Right lobe of liver (tissue), 6 donors: ENCODE results near the gene ATG2A. TPM values are rescaled to one million over a fixed set of nuclear protein-coding genes. Genes with fewer than 3 reads are reported as not detected.
A peak's percentile ranks its signal among the peaks of the same experiment; 100 is the strongest.

Experiments
- ATAC-seq, 4 donors: fragments of 200-7000 bp; cut with Tn5 transposase; one replicate each; pipeline ENCODE4 v1.9.1; 2020; ENCODE audit warnings: mild to moderate bottlenecking in 4 of 4, moderate library complexity in 4 of 4
- DNase-seq, 3 donors: peaks; one replicate each; pipeline ENCODE4 v3.0.0-alpha.2; 2020
- H3K27ac ChIP-seq, 3 donors: fragments of 200-600 bp; one replicate each; pipeline ENCODE4 v1.8.0; 2022
- H3K27me3 ChIP-seq, 2 donors: fragments of 200-600 bp; one replicate each; pipeline ENCODE4 v1.8.0; 2022
- H3K36me3 ChIP-seq, 4 donors: fragments of 200-600 bp; sonication (generic) in 1 of 4; one replicate each; pipeline versions ENCODE4 v1.5.1 to v1.8.0; 2017 to 2022; ENCODE audit warnings: control low read depth in 1 of 4
- H3K4me1 ChIP-seq, 4 donors: fragments of 200-600 bp; sonication (generic) in 1 of 4; one replicate each; pipeline versions ENCODE4 v1.5.1 to v1.8.0; 2017 to 2022; ENCODE audit warnings: control low read depth in 1 of 4
- H3K4me3 ChIP-seq, 3 donors: fragments of 200-600 bp; one replicate each; pipeline ENCODE4 v1.8.0; 2022
- H3K9me3 ChIP-seq, 4 donors: fragments of 200-600 bp; sonication (generic) in 1 of 4; one replicate each; pipeline versions ENCODE4 v1.5.1 to v1.8.0; 2017 to 2022; ENCODE audit warnings: control low read depth in 1 of 4
- POLR2A ChIP-seq: fragments of 450-650 bp; IDR thresholded peaks from one replicate; pipeline ENCODE4 v1.6.1; 2017; ENCODE audit warnings: antibody characterized with exemption, mild to moderate bottlenecking
- WGBS: methylation state at CpG from one replicate; pipeline ENCODE4 v1.1.6; 2018; ENCODE audit warnings: low coverage, low lambda C conversion rate; ENCODE audit not compliant: insufficient coverage; ENCODE audit errors: missing lambda C conversion rate; 5-methylcytosine and 5-hydroxymethylcytosine counted together
- intact Hi-C, 2 donors: fragments of 100-400 bp; cut with DNase I; formaldehyde crosslinking; loops; one replicate each; pipeline versions ENCODE4 v1.11.2 to v1.14.1; 2022
- total RNA-seq, 6 experiments: library from RNA; depleted of rRNA in 2 of 6; stranded (reverse); fragments of >200 nt in 2 of 6; fragmentation: NEBNext Ultra II Directional in 3 of 6; extraction: Animal tissue kit (Norgen Biotek cat#: 25700) in 3 of 6; gene quantifications; one replicate each; pipeline versions ENCODE4 v1.1.0 to v1.2.4, GENCODE V29; 2016 to 2023
- TF ChIP-seq, protein P1 (sequence below), 4 donors: fragments of 200-600 bp in 3 of 4; fragments of 450-650 bp in 1 of 4; IDR thresholded peaks; one replicate each; pipeline versions ENCODE4 v1.5.1 to v1.8.0; 2016 to 2022; ENCODE audit warnings: antibody characterized with exemption in 4 of 4, mild to moderate bottlenecking in 2 of 4
- donor health status: DM: no; HTN: yes; CAD: no.
- donor health status: DM: no; HTN: no; CAD: no.
- donor health status: DM: no; HTN: no; CAD: no.
- donor health status: DM: no; HTN: yes; CAD: no.
- donor health status: DM: no; HTN: yes; CAD: no.

Gene ATG2A
- total RNA-seq, 6 experiments from 2014 or later = 26.4 to 42.9 (median 32.2) TPM

DNA sequence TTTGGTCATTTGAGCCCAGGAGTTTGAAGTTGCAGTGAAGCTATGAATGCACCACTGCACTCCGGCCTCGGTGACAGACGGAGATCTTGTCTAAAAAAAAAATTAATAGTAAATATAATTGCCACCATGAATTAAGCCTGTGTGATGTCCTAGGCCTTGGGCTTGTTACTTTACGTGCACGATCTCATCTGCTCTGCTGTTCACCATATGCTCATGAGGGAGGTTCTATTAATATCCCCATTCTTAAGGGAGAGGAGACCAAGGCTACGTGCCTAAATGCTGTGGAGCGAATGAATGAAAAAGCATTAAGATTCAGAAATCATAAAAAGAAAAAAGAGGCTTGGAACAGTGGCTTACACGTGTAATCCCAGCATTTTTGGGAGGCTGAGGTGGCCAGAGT lies 2.6 kb upstream of the ATG2A start:
- ATAC-seq = no peak
- Histone ChIP-seq H3K36me3 (no peaks in the 10 kb centered on the region), H3K4me3 (no peak overlapping the region), H3K9me3 (no peaks in the 10 kb centered on the region), H3K4me1 (peaks cover 0 to 18% (median 4%) of the 10 kb centered on the region in 4 donors), H3K27me3 (no peaks in the 10 kb centered on the region), H3K27ac (no peak overlapping the region)
- WGBS = 80% methylated on average over 8 of the region's 8 CpGs
- intact Hi-C loops = loop anchor here in 1 of 2 donors (10.0 kb wide), 1 partner anchor 65 kb away; no protein-coding TSS in a partner anchor
- no peak for DNase-seq
- TF ChIP-seq, protein P1, sequence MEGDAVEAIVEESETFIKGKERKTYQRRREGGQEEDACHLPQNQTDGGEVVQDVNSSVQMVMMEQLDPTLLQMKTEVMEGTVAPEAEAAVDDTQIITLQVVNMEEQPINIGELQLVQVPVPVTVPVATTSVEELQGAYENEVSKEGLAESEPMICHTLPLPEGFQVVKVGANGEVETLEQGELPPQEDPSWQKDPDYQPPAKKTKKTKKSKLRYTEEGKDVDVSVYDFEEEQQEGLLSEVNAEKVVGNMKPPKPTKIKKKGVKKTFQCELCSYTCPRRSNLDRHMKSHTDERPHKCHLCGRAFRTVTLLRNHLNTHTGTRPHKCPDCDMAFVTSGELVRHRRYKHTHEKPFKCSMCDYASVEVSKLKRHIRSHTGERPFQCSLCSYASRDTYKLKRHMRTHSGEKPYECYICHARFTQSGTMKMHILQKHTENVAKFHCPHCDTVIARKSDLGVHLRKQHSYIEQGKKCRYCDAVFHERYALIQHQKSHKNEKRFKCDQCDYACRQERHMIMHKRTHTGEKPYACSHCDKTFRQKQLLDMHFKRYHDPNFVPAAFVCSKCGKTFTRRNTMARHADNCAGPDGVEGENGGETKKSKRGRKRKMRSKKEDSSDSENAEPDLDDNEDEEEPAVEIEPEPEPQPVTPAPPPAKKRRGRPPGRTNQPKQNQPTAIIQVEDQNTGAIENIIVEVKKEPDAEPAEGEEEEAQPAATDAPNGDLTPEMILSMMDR (IDR thresholded peaks at IDR 0.05) = no peak

DNA sequence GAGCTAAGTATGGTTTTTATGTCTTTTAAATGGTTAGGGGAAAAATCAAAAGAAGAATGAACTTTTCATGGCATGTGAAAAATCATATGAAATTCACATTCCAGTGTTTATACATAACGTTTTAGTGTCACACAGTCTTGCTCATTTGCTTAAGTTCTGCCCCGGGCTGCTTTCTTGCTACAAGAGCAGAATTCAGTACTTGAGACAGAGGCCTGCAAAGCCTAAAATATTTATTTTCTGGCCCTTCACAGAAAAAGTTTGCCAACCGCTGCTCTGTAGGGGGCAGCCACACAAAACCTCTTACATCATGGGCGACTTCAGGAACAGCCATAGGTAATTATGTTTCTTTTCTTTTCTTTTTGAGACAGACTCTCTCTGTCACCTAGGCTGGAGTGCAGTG lies 1.0 kb upstream of the ATG2A start:
- peak overlapping the region; percentile 32 to 91 (median 48) for H3K4me3 ChIP-seq
- ATAC-seq (no peak), DNase-seq (no peak)
- H3K4me1 ChIP-seq = peaks cover 0 to 14% (median 4%) of the 10 kb centered on the region in 4 donors
- H3K36me3 ChIP-seq = peaks cover 0 to 14% (median 4%) of the 10 kb centered on the region in 4 donors
- no peaks in the 10 kb centered on the region for H3K9me3 ChIP-seq
- H3K27ac ChIP-seq = peak overlapping the region in 2 of 3 donors; percentile 52 to 57
- TF ChIP-seq, protein P1 (IDR thresholded peaks at IDR 0.05) = peak in 3 of 4 donors; percentile 19 to 31 (median 24)
- TF ChIP-seq POLR2A = no peak
- intact Hi-C loops = no loop called here
- no peaks in the 10 kb centered on the region for H3K27me3 ChIP-seq
- WGBS = 12% methylated on average over 4 of the region's 4 CpGs

DNA sequence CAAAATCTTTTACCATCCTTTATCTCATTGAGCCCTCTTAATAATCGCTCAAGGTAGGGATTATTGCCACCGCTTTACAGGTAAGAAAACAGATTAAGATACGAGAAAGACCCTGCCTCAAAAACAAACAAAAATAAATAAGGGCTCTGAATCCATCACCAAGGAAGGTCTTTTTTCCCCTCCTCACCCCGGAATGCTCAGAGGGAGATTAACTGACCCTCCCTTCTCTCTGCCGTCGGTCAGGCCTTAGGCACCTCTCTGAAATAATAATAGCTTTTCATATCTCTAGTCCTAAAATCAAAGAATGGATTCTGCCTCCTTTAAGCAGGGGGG lies 620 bp upstream of the ATG2A start:
- Histone ChIP-seq H3K27me3 (no peaks in the 10 kb centered on the region), H3K4me1 (peaks cover 0 to 14% (median 4%) of the 10 kb centered on the region in 4 donors), H3K9me3 (no peaks in the 10 kb centered on the region), H3K27ac (peak overlapping the region in 2 of 3 donors; percentile 52 to 57), H3K36me3 (peaks cover 0 to 18% (median 5%) of the 10 kb centered on the region in 4 donors), H3K4me3 (peak overlapping the region; percentile 32 to 91 (median 48))
- intact Hi-C loops = no loop called here
- TF ChIP-seq, protein P1 (IDR thresholded peaks at IDR 0.05) = no peak
- TF ChIP-seq POLR2A = no peak
- ATAC-seq = no peak
- DNase-seq = no peak
- 2% methylated on average over 6 of the region's 6 CpGs for WGBS

DNA sequence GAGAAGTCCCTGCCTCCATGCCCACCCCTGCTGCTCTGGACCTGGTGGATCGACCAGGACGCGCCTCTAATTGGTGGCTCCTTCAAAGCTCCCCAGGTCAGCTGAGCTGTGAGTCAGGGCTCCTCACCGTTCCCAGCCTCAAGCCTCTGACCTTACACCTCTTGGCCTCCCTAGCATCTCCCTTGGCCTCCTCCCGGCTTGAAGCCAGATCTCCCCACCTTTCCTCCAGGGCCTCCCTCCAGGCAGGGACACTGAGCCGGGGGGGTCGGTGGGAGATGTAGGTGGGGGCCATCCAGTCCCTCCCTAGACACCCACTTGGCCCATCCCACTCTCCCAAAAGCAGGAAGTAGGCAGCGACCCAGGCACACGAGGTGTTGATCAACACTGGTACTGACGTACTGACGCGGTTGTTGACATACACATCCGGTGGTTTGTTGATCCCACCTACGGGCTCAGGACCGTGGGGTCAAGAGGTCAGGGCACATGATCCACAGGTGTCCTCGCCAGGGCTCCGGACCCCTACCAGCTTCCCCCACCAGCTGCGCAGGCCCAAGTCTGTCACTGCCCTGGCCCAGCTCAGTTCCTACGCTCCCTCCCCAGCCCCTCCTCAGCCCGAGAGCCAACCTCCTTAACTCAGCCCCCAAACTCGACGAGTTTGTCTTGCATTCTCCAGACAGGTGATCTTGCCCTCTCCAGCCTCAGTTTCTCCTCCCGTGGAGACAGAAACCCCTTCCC lies 802 bp downstream of the ATG2A start:
- H3K27ac ChIP-seq = peak overlapping the region; percentile 77 to 89 (median 85)
- H3K4me1 ChIP-seq = peaks cover 0 to 14% (median 4%) of the 10 kb centered on the region in 4 donors
- H3K27me3 ChIP-seq = no peaks in the 10 kb centered on the region
- intact Hi-C loops = no loop called here
- ATAC-seq (peak; percentile 38 to 61 (median 42)), DNase-seq (peak in 2 of 3 donors; percentile 78 to 81)
- peaks cover 5 to 31% (median 15%) of the 10 kb centered on the region in 4 donors for H3K36me3 ChIP-seq
- peak overlapping the region; percentile 87 to 99 (median 91) for H3K4me3 ChIP-seq
- TF ChIP-seq, protein P1 (IDR thresholded peaks at IDR 0.05) = no peak
- H3K9me3 ChIP-seq = no peaks in the 10 kb centered on the region
- WGBS = 0% methylated on average over 8 of the region's 23 CpGs
